Right hindlimb (tissue), 1 donor: ENCODE results near the gene NDST3.

ENCODE experiments used
- DNase-seq: peaks from one replicate; pipeline ENCODE4 v3.0.0-alpha.2; 2018

NDST3 gene

GRCh38 chr4:118034053-118034785 lies at the start of gene NDST3:
TSS of gene NDST3 (plus strand) at chr4:118034486. CDS start at chr4:118053911, 19,425 bp downstream.
- peak; percentile 80 for DNase-seq

- no peak for DNase-seq
Observed at GRCh38 chr4:117986321-117986720, 48.0 kb upstream of the NDST3 start.

GRCh38 chr4:117987464-117987863 lies 46.8 kb upstream of the NDST3 start:
- DNase-seq: no peak

- DNase-seq: no peak
Observed at GRCh38 chr4:117996891-117997290, 37.4 kb upstream of the NDST3 start.

- DNase-seq: no peak
Observed at GRCh38 chr4:118004088-118004487, 30.2 kb upstream of the NDST3 start.

- DNase-seq: no peak
Observed at GRCh38 chr4:118005883-118006282, 28.4 kb upstream of the NDST3 start.

- DNase-seq: no peak
Observed at GRCh38 chr4:118012142-118012541, 22.1 kb upstream of the NDST3 start.

- DNase-seq: no peak
Observed at GRCh38 chr4:118014831-118015230, 19.5 kb upstream of the NDST3 start.

- no peak for DNase-seq
Observed at GRCh38 chr4:118018381-118019145, 15.7 kb upstream of the NDST3 start.

- DNase-seq: no peak
Observed at GRCh38 chr4:118026806-118027205, 7.5 kb upstream of the NDST3 start.

- no peak for DNase-seq
Observed at GRCh38 chr4:118029224-118029623, 5.1 kb upstream of the NDST3 start.

- DNase-seq: no peak
Observed at GRCh38 chr4:118032691-118033090, 1.6 kb upstream of the NDST3 start.

- peak; percentile 62 for DNase-seq
Observed at GRCh38 chr4:118033148-118034052, 886 bp upstream of the NDST3 start.

GRCh38 chr4:118035309-118035708 lies 1.0 kb downstream of the NDST3 start:
- no peak for DNase-seq

GRCh38 chr4:118036336-118036735 lies 2.0 kb downstream of the NDST3 start:
- DNase-seq: no peak

- DNase-seq: no peak
Observed at GRCh38 chr4:118037955-118038354, 3.7 kb downstream of the NDST3 start.

GRCh38 chr4:118046323-118046722 lies 12.0 kb downstream of the NDST3 start:
- no peak for DNase-seq

GRCh38 chr4:118047043-118047442 lies 12.8 kb downstream of the NDST3 start:
- no peak for DNase-seq

- no peak for DNase-seq
Observed at GRCh38 chr4:118058955-118059354, 24.7 kb downstream of the NDST3 start.

- no peak for DNase-seq
Observed at GRCh38 chr4:118059397-118059796, 25.1 kb downstream of the NDST3 start.

GRCh38 chr4:118076958-118077766 lies 42.9 kb downstream of the NDST3 start:
- DNase-seq: no peak

- DNase-seq: no peak
Observed at GRCh38 chr4:118077767-118078105, 43.5 kb downstream of the NDST3 start.
